Brain microvascular endothelial cell (primary cell): ENCODE results near the gene MACROH2A1.

ENCODE experiments used
- DNase-seq: peaks from one replicate; pipeline ENCODE4 v3.0.0-alpha.2; 2020
- H3K27ac ChIP-seq: fragments of 250-450 bp; sonication (Bioruptor Pico); 2 replicates; pipeline ENCODE4 v1.5.1; 2020; ENCODE audit warnings: mild to moderate bottlenecking, moderate library complexity
- H3K27me3 ChIP-seq: fragments of 250-450 bp; sonication (Bioruptor Pico); replicated peaks from 2 replicates; pipeline ENCODE4 v1.5.1; 2020; ENCODE audit warnings: mild to moderate bottlenecking
- H3K36me3 ChIP-seq: fragments of 250-450 bp; sonication (Bioruptor Pico); replicated peaks from 2 replicates; pipeline ENCODE4 v1.5.1; 2020; ENCODE audit warnings: mild to moderate bottlenecking
- H3K4me3 ChIP-seq: 2 replicates; pipeline ENCODE4 v1.5.1; 2011; ENCODE audit warnings: low read depth, mild to moderate bottlenecking, control low read depth, low read length, moderate library complexity
- CTCF ChIP-seq: IDR thresholded peaks from 2 replicates; pipeline ENCODE4 v1.5.1; 2011; ENCODE audit warnings: low read depth, mild to moderate bottlenecking, moderate library complexity, low read length, control low read depth, inconsistent platforms; ENCODE audit errors: missing control alignments
- in situ Hi-C: cut with HindIII; loops from 2 replicates; pipeline ENCODE4 v1.10.0; 2017; ENCODE audit warnings: low sequenced_read_pairs, low pct_ligation_motif_present

Gene MACROH2A1

DNA sequence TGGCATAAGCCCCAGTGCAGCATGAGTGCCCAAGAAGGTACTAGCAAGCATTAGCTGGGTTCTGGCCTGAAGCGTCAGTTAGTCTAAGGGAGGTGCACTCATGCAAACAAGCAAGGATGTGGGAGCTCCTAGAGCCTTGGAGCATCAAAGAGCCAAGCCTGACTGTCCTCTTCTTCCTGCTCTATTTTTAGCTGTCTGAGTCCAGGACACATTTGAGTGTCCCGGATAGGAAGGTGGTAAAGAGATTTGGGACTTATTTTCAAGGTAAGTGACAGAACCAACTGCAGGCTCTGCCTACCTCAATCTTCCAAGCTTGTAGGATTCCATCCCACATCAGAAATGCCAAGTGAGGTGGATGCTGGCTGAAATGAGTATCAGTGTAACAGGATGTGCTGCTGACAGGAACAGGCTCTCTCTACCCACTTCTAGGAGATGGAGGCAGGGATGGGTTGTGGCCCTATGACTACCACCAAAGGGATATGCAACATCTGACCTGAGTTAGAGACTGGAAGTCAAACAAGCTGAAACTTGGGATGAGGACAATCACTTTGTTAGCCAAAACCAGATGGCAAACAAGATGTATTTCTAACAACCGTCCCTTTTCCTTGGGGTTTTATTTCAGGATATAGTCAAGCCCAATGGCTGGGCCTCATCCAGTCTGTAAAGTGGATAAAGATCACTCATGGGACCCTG, 15.1 kb downstream of the MACROH2A1 start:
- H3K27me3 ChIP-seq, result no peaks in the 10 kb centered on the region
- no peak for DNase-seq
- no peak overlapping the region for H3K4me3 ChIP-seq
- in situ Hi-C loops, result no loop called here
- H3K36me3 ChIP-seq, result peaks cover 37% of the 10 kb centered on the region
- no peak overlapping the region for H3K27ac ChIP-seq
- TF ChIP-seq CTCF, result no peak

GRCh38 chr5:135382981-135383380, 16.1 kb downstream of the MACROH2A1 start:
- TF ChIP-seq CTCF, result no peak
- Histone ChIP-seq H3K27ac (no peak overlapping the region), H3K36me3 (peaks cover 39% of the 10 kb centered on the region), H3K27me3 (no peaks in the 10 kb centered on the region), H3K4me3 (no peak overlapping the region)
- DNase-seq, result no peak
- in situ Hi-C loops, result no loop called here

DNA sequence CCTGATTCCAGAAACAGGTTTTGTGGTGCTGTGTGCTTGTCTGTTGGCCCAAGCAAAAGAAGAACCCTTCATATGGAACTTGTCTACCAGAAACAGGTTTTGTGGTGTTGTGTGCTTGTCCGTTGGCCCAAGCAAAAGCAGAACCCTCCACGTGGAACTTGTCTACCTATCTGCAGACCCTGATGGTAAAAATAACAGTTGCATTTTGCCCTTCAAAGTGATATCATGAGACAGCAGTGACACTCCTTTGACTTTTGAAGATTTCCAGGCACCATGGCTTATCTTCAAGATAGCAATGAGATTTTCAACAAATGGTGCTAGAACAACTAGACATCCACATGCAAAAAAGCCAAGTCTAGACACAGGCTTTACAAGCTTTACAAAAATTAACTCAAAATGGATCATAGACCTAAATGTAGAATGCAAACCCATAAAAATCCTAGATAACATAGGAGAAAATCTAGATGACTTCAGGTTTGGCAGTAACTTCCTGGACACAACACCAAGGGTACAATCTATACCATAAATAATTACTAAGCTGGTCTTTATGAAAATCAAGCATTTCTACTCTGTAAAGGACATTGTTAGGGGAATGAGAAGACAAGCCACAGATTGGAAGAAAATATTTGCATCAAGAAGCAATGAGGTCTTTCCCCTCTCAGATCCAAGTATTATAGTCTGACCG, 16.8 kb downstream of the MACROH2A1 start:
- in situ Hi-C loops, result no loop called here
- Histone ChIP-seq H3K27ac (no peak overlapping the region), H3K36me3 (peaks cover 42% of the 10 kb centered on the region), H3K4me3 (no peak overlapping the region), H3K27me3 (no peaks in the 10 kb centered on the region)
- DNase-seq, result no peak
- no peak for TF ChIP-seq CTCF

- Histone ChIP-seq H3K36me3 (peaks cover 56% of the 10 kb centered on the region), H3K27ac (no peak overlapping the region), H3K4me3 (no peak overlapping the region), H3K27me3 (no peaks in the 10 kb centered on the region)
- in situ Hi-C loops, result no loop called here
- no peak for TF ChIP-seq CTCF
- no peak for DNase-seq
Measured at GRCh38 chr5:135379046-135379654, 19.9 kb downstream of the MACROH2A1 start.

DNA sequence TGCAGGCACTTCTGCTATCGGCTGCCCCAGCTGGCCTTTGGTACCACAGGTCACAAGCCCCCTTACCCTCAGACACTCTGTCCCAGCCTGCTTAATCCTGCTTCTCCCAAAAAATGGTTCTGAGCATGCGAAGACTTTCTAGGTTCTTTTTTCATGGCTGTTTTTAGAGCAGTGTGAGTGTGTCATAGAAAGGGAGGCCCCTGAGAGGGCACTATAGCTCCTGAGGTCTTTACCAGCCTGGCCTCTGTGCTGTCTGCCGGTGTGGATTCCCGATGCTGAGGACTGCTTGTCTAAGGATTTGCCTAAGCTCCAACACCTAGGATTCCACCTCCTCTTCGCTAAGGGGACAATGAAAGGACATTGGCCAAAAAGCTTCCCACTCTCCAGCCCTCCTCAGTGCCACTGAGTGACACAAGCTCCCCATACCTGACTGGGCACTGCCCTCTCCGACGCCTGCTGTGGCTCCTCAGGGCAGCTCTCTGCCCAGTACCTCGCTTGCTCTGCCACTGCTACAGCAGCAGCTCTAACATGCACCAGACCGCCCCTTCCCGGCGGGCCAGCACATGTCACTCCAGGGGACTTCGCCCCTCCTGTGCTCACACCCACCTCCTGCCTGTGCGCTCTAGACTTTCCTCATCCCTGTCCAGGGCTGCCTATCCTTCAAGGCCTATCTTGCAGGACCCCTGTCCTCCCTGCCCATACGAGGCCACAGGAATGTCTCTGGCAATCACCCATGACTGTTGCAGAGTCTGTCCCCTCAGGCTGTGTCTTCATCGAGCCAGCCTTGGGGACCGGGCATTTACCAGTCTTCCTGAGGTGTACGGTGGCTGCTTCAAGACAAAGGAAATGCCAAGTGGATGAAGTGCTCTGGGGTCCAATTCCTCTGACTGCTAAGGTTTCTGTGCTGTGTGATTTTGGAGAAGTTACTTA, 21.0 kb downstream of the MACROH2A1 start:
- Histone ChIP-seq H3K36me3 (peaks cover 49% of the 10 kb centered on the region), H3K27me3 (no peaks in the 10 kb centered on the region), H3K27ac (no peak overlapping the region), H3K4me3 (no peak overlapping the region)
- no peak for DNase-seq
- in situ Hi-C loops, result no loop called here
- no peak for TF ChIP-seq CTCF
